ENCODE results near the gene CS. TPM values are rescaled to one million over a fixed set of nuclear protein-coding genes. Genes with fewer than 3 reads are reported as not detected.
A peak's percentile ranks its signal among the peaks of the same experiment; 100 is the strongest.
"Not testable (repeated sequence)": the region's sequence is repeated elsewhere in the genome, so short reads cannot be mapped to it uniquely, and the experiment has no call there.

The CS gene
- total RNA-seq: 100 to 1,000 TPM; 230 to 363 TPM

DNA sequence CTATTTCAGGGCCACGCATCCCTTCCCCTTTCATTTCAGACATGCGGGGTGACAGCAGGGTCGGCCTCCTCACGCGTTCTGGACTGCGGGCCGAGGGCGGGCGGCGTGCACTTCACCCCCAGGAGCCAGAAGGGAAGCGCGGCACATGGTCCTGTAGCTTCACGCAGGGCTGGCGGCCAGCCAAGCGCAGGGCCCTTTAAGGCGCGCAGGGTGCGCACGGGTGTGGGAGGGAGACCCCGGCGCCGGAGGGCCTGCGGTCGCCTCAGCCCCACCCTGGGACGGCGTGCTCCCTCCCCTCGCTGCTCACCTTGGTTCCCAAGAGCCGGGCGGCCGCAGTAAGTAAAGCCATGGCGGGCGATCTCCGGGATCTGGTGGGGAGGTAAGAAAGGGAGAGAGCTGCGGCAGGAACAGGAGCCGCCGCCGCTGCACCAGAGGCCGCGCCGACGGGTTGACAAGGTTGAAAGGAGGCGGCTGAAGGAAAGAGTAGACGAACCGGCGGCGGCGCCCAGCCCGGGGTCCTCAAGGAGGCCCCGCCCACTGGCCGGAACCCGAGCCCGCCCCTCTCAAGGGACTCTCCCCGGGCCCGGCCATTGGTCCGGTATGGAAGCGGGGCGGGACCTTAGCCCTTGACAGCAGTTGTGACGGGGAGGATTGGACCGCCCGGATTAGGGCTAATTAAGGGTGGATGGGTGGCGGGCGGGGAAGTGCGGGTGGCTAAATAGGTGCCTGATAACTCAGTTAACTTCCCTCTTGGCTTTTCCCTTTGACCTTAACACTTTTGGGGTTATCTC lies at the start of gene CS:
Gene CS (minus strand): TSS at position 478 of the 791 bp plus-strand sequence. CDS start 129 bp downstream, at position 349.
- Mint-ChIP-seq H3K4me1 (peaks cover 23% of the 10 kb centered on the region), H3K27ac (peak within 1 kb of the TSS; percentile 89), H3K4me3 (peak within 1 kb of the TSS; percentile 81), H3K36me3 (ENCODE audit: low read depth) (peaks cover 58% of the 10 kb centered on the region), H3K9me3 (no peaks in the 10 kb centered on the region), H3K27me3 (no peaks in the 10 kb centered on the region)
- peak; percentile 99 for ATAC-seq (replicated peaks)

DNA sequence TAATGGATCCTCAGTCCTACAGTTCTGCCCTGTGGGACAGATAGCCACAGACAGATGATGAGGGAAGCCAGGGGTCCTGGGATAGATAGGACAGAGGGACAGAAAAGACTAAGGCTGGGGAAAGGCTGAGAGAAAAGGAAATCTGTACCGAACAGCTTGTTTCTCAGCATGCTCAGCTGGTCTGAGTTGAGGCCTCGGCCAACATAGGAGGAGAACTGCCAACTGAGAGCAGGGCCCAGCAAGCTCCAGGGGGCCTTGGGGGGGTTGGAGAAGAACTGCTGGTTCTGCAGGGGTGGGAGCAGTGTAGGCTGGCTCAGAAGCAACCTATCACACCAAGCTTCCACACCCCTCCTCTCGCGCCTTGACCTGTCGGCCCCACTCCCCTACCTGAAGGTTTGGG lies 48.6 kb upstream of the CS start:
- Mint-ChIP-seq H3K9me3 (no peaks in the 10 kb centered on the region), H3K4me1 (no peaks in the 10 kb centered on the region), H3K36me3 (ENCODE audit: low read depth) (peaks cover 100% of the 10 kb centered on the region), H3K27ac (no peak overlapping the region), H3K27me3 (no peaks in the 10 kb centered on the region), H3K4me3 (no peak overlapping the region)
- ATAC-seq (replicated peaks): no peak

- not testable (repeated sequence) for H3K4me3 Mint-ChIP-seq, H3K4me1 Mint-ChIP-seq, H3K27ac Mint-ChIP-seq, H3K27me3 Mint-ChIP-seq, H3K9me3 Mint-ChIP-seq
- peak; percentile 44 for ATAC-seq (replicated peaks)
- peaks cover 99% of the 10 kb centered on the region for H3K36me3 Mint-ChIP-seq (ENCODE audit: low read depth)
Measured at GRCh38 chr12:56347255-56347654, 47.1 kb upstream of the CS start.

DNA sequence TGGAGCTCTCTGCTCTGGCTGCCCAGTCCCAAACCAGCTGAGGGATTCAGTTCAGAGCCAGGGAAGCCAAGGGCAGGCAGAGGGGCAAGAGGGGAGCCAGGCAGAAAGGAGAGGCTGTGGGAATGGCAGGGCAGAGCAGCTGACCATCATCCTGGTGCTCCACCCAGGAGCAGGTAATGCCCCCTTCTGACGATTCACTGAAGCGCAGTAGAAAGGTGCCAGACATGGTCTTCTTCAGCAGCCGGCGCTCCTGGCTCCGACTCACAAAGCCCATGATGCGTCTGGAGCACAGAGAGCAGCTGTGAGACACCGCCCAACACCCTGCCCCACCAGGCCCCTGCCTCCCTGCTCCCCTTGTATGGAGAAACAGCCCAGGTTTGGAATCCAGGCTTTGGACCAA lies 46.5 kb upstream of the CS start:
- peaks cover 98% of the 10 kb centered on the region for H3K36me3 Mint-ChIP-seq (ENCODE audit: low read depth)
- no peak overlapping the region for H3K4me3 Mint-ChIP-seq

GRCh38 chr12:56342290-56342689 lies 42.2 kb upstream of the CS start:
- not testable (repeated sequence) for H3K9me3 Mint-ChIP-seq; ATAC-seq (replicated peaks); H3K4me3 Mint-ChIP-seq; H3K27me3 Mint-ChIP-seq
- Mint-ChIP-seq H3K27ac (peak overlapping the region; percentile 31), H3K36me3 (ENCODE audit: low read depth) (peaks cover 86% of the 10 kb centered on the region), H3K4me1 (peaks cover 11% of the 10 kb centered on the region)

More for the DNA sequence above, 46.5 kb upstream of the CS start:
- no peaks in the 10 kb centered on the region for H3K27me3 Mint-ChIP-seq
- ATAC-seq (replicated peaks): peak; percentile 53
- H3K27ac Mint-ChIP-seq: peak overlapping the region; percentile 0
- no peaks in the 10 kb centered on the region for H3K9me3 Mint-ChIP-seq
- no peaks in the 10 kb centered on the region for H3K4me1 Mint-ChIP-seq

DNA sequence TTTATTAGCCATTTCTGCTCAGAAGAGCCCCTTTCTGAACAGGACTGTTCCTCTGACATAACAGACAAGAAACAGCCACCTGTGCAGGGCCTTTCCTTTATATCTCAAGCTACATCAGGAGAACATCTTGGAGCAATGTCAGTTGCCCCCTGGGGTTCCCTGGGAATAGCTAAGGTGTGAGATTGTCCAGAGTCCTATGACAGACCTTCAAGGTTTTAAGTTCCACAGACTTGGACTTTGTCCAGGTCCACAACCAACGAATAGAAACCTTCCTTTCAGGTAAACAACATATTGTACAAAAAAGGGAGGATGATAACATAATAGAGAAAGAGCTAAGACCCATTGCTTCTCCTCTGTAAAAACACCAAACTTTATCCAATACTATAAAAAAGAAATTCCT lies 41.5 kb upstream of the CS start:
- Mint-ChIP-seq H3K4me1 (peaks cover 15% of the 10 kb centered on the region), H3K36me3 (ENCODE audit: low read depth) (peaks cover 79% of the 10 kb centered on the region), H3K27me3 (no peaks in the 10 kb centered on the region), H3K27ac (peak overlapping the region; percentile 25), H3K4me3 (no peak overlapping the region), H3K9me3 (no peaks in the 10 kb centered on the region)
- no peak for ATAC-seq (replicated peaks)

DNA sequence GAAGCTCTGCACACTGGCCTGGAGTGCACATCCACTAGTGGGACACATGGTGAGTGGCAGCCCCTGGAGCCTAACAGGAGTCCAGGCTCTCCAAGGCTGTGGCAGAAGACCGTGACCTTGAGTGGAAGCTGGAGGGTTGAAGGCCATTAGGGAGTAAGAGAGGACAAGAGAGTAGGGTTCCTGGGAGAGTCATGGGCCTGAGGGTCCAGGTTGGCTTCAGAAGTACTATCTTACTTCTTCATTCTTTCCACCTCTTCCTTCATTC lies 39.0 kb upstream of the CS start:
- H3K36me3 Mint-ChIP-seq (ENCODE audit: low read depth): peaks cover 58% of the 10 kb centered on the region
- H3K27me3 Mint-ChIP-seq: no peaks in the 10 kb centered on the region
- H3K9me3 Mint-ChIP-seq: no peaks in the 10 kb centered on the region
- peak overlapping the region; percentile 96 for H3K27ac Mint-ChIP-seq
- ATAC-seq (replicated peaks): no peak
- peaks cover 18% of the 10 kb centered on the region for H3K4me1 Mint-ChIP-seq
- H3K4me3 Mint-ChIP-seq: peak overlapping the region; percentile 92

DNA sequence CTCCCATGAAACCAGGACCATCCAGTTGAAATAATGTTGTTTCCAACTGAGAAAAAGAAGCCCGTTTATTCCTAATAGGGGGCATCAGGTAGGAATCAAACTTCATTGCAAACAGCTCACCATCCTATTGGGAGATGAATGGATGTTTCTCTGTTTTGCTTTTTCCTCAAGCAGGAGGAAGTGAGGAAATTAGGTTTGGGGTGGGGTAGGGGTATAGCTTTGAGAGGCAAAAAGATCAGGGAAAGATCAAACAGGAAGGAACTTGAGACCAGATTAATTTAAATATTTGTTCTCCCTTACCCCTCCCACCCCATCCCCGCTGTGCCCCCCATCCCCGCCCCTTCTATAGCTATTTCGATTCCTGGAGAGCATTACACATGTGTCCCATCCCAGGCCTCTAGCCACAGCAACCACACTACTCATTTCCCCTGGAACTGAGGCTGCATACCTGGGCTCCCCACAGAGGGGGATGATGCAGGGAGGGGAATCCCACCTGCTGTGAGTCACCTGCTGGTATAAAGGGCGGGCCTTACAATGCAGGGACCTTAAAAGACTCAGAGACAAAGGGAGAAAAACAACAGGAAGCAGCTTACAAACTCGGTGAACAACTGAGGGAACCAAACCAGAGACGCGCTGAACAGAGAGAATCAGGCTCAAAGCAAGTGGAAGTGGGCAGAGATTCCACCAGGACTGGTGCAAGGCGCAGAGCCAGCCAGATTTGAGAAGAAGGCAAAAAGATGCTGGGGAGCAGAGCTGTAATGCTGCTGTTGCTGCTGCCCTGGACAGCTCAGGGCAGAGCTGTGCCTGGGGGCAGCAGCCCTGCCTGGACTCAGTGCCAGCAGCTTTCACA lies 38.4 kb upstream of the CS start, which contains the start of gene IL23A:
Gene IL23A (plus strand): TSS at position 577 of the 850 bp plus-strand sequence. CDS start 161 bp downstream, at position 738.
- no peaks in the 10 kb centered on the region for H3K9me3 Mint-ChIP-seq
- peak; percentile 87 for ATAC-seq (replicated peaks)
- no peaks in the 10 kb centered on the region for H3K27me3 Mint-ChIP-seq
- H3K4me3 Mint-ChIP-seq: peak within 1 kb of the TSS; percentile 92
- H3K27ac Mint-ChIP-seq: peak within 1 kb of the TSS; percentile 96
- H3K36me3 Mint-ChIP-seq (ENCODE audit: low read depth): peaks cover 58% of the 10 kb centered on the region
- peaks cover 21% of the 10 kb centered on the region for H3K4me1 Mint-ChIP-seq

- Mint-ChIP-seq H3K27ac (peak overlapping the region; percentile 96), H3K36me3 (ENCODE audit: low read depth) (peaks cover 56% of the 10 kb centered on the region), H3K27me3 (no peaks in the 10 kb centered on the region), H3K4me1 (peaks cover 24% of the 10 kb centered on the region), H3K4me3 (peak overlapping the region; percentile 92), H3K9me3 (no peaks in the 10 kb centered on the region)
- no peak for ATAC-seq (replicated peaks)
Measured at GRCh38 chr12:56337753-56338251, 37.7 kb upstream of the CS start.

- Mint-ChIP-seq H3K27ac (peak overlapping the region; percentile 61), H3K9me3 (no peaks in the 10 kb centered on the region), H3K27me3 (no peaks in the 10 kb centered on the region), H3K4me3 (peak overlapping the region; percentile 92), H3K36me3 (ENCODE audit: low read depth) (peaks cover 46% of the 10 kb centered on the region), H3K4me1 (peaks cover 24% of the 10 kb centered on the region)
- no peak for ATAC-seq (replicated peaks)
Measured at GRCh38 chr12:56336361-56337167, 36.4 kb upstream of the CS start.

GRCh38 chr12:56335527-56335926 lies 35.4 kb upstream of the CS start:
- Mint-ChIP-seq H3K4me1 (peaks cover 29% of the 10 kb centered on the region), H3K36me3 (ENCODE audit: low read depth) (peaks cover 37% of the 10 kb centered on the region)
- not testable (repeated sequence) for ATAC-seq (replicated peaks); H3K27ac Mint-ChIP-seq; H3K27me3 Mint-ChIP-seq; H3K9me3 Mint-ChIP-seq; H3K4me3 Mint-ChIP-seq

GRCh38 chr12:56334490-56334793 lies 34.3 kb upstream of the CS start:
- Mint-ChIP-seq H3K27me3 (no peaks in the 10 kb centered on the region), H3K9me3 (no peaks in the 10 kb centered on the region), H3K4me3 (peak overlapping the region; percentile 94), H3K36me3 (ENCODE audit: low read depth) (peaks cover 26% of the 10 kb centered on the region), H3K4me1 (peaks cover 27% of the 10 kb centered on the region), H3K27ac (peak overlapping the region; percentile 99)
- no peak for ATAC-seq (replicated peaks)

DNA sequence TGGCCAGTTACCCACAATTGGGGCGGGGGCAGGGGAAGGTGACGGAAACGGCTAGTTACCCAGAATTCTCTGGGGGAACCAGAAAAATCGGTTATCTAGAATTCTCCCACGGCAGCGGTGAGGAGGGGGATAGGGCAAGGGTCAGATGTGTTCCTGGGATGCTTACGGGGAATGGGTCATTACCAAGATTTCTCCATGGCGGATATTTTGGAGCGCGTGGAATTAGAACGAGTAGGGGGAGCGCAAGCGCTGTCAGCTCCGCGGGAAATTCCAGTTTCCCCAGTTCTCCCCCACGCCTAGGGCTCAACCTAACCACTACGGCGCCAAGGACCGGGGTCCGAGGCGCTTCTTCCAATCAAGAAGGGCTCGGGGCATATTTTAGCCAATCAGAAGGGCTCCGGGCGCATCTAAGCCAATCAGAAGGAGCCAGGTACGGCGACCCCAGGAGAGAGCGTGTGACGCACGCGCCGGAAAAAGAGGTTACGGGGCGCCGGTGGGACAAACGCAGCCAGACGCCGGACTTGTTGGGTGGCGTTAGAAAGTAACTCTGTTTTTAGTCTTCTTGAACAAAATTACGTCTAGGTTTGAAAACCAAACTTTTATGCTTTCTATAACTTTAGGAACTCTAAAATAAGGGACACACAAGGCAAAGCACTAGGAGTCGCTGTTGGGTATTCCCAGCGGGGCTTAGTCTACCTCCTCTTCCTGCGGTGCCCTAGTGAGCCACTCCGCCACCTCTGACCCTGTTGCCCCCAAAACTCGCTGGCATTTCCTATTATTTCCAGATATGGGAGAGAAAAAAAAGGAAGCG lies 33.8 kb upstream of the CS start, which contains the start of gene PAN2:
Gene PAN2 (minus strand): TSS at position 322 of the 811 bp plus-strand sequence. CDS start 906 bp downstream, outside the sequence.
- Mint-ChIP-seq H3K4me3 (peak within 1 kb of the TSS; percentile 94), H3K27ac (peak within 1 kb of the TSS; percentile 99)
- peak; percentile 87 for ATAC-seq (replicated peaks)

More for the DNA sequence above, 33.8 kb upstream of the CS start, which contains the start of gene PAN2:
- peaks cover 20% of the 10 kb centered on the region for H3K36me3 Mint-ChIP-seq (ENCODE audit: low read depth)
- no peaks in the 10 kb centered on the region for H3K9me3 Mint-ChIP-seq
- H3K4me1 Mint-ChIP-seq: peaks cover 22% of the 10 kb centered on the region
- H3K27me3 Mint-ChIP-seq: no peaks in the 10 kb centered on the region

All from activated T-helper 17 cell treated with anti-CD3 and anti-CD28 coated beads, Interleukin-2, amount 50 U/mL, for 72 hours (primary cell).